Fibroblast of peridontal ligament (primary cell): ENCODE results near the gene C1QC.

Experiments
- DNase-seq: peaks from one replicate; pipeline ENCODE4 v3.0.0-alpha.2; 2010; ENCODE audit errors: extremely low read depth

C1QC gene

DNA sequence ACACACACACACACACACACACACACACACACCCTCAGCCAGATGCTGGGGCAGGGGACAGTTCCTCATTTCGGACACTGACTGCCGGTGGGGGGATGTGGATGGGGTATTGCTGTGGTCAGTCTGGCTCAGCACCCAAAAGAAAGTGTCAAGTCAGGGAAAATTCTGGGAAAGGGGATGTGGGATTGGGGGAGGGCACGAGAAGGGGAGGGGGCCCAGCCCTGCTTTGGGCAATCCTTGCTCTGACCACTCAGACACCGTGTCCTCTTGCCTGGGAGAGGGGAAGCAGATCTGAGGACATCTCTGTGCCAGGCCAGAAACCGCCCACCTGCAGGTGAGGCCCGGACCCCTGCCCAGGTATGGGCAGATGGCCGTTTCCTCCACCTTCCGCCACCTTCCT lies at the start of gene C1QC:
Gene C1QC (plus strand): TSS at position 253 of the 400 bp plus-strand sequence. CDS start 391 bp downstream, outside the sequence.
- DNase-seq: no peak

DNA sequence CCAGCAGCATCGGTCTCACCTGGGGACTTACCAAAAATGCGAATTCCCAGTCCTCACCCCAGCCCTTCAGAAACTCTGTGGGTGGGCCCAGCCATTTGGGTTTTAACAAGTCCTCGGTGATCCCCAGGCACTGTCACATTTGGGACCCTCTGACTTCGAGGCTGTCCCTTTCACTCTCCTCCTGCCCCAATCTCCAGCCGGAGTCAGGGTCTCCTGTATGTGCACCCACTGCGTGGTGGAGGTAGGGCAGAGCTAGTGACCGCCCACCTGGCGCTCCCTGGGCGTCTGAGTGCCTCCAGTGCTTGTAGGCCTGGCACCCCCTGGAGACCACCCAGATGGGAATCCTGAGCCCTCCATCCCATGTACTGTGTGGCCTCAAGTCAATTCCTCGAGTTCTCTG lies 49.0 kb upstream of the C1QC start:
- DNase-seq: no peak

DNA sequence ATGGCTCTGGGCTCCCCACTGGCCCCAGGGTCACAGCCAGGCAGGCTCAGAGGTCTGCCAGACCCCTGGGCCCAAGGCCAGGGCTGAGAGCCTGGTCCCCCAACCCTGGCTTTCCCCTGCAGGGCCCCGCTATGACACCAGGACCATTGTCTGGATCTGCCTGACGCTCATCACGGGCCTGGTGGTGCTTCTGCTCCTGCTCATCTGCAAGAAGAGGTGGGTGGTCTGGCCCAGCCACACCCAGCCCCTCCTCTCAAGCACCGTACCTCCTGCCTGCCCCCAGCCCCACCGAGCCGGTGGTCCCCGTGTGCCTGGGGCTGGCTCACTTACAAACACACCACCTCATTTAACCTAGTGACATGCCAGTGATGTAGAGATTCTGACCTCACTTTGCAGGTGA lies 48.3 kb upstream of the C1QC start:
- no peak for DNase-seq

DNA sequence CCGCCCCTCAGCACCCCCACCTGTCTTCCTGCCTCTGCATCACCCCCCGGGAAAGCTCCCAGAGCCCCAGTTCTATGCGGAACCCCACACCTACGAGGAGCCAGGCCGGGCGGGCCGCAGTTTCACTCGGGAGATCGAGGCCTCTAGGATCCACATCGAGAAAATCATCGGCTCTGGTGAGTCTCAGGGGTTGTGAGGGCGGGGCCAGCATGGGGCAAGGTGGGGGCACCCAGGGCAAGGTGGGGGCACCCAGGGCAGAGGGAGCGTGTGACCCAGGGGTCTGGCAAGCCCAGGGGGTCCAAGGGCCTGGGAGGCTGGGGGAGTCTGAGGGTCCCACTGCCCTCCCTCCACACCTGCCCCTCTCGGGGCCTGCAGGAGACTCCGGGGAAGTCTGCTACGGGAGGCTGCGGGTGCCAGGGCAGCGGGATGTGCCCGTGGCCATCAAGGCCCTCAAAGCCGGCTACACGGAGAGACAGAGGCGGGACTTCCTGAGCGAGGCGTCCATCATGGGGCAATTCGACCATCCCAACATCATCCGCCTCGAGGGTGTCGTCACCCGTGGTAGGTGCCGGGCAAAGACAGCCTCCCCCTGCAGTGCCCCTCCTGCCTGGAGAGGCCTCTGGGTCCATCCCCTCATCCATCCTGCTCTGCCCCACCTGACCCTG lies 46.0 kb upstream of the C1QC start:
- no peak for DNase-seq

DNA sequence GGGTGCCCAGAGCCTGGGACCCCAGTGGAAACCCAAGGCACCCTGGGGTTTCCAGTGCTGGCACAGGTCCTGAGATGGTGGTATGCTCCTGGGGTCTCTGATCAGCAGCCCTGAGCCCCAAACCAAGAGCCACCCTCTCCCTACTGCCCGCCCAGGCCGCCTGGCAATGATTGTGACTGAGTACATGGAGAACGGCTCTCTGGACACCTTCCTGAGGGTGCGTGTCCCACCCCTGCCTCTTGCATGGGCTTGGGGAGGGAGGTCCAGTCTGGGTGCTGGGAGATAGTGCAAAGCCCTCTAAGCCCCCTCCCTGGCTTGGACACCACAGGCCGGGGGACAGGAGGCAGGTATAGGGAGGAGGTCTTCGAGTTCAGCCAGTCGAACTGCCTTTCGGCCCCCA lies 45.4 kb upstream of the C1QC start:
- DNase-seq: no peak

DNA sequence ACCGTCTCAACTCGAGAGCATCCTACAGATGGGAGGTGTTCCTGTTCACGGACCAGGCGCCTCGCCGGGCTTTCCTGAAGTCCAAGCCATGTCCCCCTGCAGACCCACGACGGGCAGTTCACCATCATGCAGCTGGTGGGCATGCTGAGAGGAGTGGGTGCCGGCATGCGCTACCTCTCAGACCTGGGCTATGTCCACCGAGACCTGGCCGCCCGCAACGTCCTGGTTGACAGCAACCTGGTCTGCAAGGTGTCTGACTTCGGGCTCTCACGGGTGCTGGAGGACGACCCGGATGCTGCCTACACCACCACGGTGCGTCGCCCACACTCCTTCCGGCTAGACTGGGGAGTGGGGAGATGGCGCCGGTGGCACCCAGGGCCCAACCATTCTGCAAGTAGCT lies 44.7 kb upstream of the C1QC start:
- DNase-seq: no peak

DNA sequence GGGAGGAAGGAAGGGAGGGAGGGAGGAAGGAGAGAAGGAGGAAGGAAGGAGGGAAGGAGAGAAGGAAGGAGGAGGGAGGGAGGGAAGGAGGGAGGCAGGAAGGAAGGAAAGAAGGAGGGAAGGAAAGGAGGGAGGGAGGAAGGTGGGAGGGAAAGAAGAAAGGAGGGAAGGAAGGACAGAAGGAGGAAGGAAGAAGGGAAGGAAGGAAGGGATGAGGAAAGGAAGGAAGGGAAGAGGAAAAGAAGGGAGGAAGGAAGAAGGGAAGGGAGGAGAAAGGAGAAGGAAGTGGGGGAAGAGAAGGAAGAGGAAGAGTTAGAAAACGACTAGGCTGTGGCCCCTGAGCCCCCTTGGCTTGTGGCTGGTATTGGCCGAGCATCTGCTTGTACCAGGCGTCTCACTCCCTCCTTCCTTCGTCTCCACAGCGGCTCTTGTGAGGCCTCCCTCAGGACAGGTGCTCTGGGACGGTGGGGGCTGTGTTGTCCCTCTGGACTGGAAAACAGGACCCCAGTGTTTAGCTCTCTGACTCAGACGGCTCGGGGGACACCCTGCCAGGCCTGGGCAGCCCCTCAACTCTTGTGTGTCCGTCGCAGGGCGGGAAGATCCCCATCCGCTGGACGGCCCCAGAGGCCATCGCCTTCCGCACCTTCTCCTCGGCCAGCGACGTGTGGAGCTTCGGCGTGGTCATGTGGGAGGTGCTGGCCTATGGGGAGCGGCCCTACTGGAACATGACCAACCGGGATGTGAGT lies 43.2 kb upstream of the C1QC start:
- no peak for DNase-seq

DNA sequence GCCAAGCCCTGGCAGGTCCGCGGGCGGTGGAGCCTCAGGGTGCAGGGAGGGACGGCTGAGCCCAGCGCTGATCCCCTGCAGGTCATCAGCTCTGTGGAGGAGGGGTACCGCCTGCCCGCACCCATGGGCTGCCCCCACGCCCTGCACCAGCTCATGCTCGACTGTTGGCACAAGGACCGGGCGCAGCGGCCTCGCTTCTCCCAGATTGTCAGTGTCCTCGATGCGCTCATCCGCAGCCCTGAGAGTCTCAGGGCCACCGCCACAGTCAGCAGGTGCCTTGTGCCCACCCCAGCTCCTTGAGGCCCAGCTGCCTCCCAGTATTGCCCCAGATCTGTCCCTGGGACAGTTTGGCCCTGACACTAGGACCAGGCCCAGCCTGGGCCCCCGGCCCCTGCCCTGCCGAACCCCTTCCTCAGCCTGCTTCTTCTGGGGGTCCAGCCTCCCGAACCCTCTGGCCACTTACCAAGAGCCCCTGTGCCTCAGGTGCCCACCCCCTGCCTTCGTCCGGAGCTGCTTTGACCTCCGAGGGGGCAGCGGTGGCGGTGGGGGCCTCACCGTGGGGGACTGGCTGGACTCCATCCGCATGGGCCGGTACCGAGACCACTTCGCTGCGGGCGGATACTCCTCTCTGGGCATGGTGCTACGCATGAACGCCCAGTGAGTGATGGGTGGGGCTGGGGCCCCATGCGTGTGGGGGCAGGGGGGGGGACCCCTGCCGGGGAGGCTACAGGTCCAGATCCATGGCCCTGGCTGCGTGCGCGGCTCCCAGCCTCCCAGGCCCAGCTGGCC lies 42.4 kb upstream of the C1QC start:
- no peak for DNase-seq

DNA sequence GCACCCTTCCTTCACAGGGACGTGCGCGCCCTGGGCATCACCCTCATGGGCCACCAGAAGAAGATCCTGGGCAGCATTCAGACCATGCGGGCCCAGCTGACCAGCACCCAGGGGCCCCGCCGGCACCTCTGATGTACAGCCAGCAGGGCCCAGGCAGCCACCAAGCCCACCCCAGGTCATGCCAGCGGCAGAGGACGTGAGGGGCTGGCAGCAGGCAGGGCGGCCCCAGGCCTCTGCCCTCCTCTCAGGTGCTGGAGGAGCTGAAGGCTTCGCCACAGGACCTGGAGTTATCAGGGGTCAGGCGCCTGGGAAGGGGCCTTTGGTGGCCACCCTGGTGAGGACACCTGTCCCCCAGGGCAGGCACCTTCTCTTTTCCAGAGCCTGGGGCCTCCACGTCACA lies 41.8 kb upstream of the C1QC start:
- DNase-seq: no peak

DNA sequence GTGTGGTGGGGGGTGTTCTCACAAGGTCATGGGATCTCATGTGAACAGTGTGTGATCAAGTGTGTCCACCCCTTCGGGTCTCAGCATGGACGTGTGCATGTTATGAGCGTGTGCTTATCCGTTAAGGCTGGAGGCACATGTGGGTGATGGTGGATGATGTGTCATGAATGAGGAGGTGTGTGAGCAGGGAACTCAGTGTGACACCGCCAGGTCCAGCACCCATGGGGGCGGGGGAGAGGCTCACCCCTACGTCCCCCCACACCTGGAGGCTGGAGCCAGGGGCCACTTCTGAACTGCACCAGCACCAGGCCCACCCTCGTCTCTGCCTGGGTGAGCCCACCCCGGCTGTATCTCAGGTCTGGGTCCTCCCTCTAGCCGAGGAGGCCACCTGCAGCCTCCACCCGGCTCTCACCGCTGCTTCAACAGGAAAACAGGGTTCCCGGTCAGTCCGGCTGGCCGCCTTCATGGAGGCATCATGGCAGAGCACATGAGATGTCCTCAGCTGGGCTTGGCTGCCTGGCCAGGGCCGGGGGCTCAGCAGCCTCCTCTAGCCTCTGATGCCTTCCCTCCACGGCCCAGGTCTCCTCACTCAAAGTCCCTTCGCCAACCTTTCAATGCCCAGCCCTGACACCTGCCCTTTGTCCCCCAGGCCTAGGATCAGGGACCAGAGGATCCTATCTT lies 41.2 kb upstream of the C1QC start:
- no peak for DNase-seq

DNA sequence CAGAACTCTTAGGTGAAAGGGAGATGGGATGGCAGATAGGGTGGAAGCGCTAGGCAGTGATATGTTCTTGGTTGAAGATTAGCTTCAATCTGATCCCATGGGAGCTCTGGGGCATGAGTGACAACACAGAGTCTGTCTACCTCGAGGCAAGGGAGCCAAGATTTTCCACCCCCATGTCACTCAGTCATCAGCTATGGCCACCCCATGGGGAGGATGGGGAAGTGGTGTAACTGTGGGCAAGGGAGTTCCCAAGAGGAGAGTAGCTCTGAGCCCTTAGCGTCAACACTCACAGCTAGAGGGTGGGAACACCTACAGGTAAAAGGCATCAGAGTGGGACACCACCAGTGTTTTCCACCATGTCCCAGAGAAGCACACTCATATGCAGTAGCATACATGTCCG lies 37.3 kb upstream of the C1QC start:
- DNase-seq: no peak

DNA sequence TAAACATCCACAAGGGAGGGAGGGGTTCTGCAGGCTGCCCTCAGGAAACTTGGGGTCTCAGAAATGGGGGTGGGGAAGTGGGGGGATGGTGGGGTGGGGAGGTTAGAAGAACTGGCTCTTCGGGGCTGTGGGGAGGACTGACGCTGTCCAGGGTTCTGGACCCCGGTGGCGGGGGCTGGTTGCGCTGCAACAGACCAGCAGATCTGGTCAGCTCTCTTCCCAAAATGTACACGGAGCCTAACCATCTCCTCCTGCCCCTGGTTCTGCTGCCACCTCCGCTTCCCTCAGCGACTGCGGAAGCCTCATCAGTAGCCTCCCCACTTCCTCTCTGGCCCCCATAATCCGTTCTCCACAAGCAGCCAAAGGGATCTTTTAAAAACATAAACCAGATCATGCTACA lies 36.3 kb upstream of the C1QC start:
- DNase-seq: no peak

DNA sequence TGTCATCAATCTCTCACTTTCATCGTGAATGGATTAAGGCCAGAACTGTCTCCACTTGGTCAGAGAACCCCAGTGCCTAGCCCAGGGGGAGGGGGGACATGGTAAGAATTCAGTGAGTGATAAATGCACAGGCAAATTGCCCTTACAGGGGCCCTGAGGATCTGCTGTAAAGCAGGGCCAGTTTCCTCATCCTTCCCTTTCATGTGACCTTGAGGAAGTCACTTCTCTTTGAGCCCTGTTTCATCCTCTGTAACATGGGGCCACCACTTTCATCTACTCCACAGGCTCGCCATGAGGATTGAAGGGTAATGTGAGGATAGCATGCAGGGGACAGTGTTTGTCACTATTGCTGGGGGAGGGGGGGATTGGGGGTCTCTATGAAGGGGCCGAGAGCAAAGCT lies 35.1 kb upstream of the C1QC start:
- no peak for DNase-seq

DNA sequence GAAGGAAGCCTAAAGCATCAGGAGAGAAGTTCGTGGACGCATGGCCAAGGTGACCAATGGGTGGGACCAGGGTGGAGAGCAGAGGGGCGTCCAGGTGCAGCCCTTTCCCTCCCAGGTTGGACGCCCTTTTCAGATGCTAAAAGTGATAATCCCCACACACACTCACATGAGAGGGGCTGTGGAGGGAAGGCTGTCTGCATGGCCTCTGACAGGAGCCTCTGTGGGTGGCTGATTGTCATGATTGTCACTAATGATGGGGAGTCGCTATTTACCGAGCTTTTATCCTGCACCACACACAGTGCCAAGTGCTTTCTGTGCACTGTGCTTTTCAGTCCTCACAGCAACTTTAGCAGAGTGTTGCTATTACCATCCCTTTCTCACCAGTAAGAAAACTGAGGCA lies 34.1 kb upstream of the C1QC start:
- DNase-seq: no peak

DNA sequence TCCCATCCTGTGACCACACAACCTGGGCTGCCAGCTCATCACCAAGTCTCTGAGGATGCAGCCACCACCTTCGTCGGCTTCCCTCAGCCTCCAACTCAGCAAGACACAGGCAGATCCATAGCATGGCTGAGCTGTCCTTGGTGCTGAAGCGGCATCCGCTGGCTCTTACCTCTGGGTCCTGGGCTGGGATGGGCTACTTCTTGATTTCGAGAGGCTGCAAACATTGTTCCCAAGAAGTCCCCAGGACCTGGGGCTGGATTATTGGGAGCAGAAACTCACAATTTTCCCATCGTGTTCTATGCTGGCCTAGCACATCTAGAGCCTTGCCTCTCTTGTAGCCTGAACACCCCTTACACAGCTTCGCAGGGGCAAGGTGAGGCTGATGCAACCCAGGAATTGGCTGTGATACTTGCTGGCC lies 31.9 kb upstream of the C1QC start:
- DNase-seq: peak; percentile 51

DNA sequence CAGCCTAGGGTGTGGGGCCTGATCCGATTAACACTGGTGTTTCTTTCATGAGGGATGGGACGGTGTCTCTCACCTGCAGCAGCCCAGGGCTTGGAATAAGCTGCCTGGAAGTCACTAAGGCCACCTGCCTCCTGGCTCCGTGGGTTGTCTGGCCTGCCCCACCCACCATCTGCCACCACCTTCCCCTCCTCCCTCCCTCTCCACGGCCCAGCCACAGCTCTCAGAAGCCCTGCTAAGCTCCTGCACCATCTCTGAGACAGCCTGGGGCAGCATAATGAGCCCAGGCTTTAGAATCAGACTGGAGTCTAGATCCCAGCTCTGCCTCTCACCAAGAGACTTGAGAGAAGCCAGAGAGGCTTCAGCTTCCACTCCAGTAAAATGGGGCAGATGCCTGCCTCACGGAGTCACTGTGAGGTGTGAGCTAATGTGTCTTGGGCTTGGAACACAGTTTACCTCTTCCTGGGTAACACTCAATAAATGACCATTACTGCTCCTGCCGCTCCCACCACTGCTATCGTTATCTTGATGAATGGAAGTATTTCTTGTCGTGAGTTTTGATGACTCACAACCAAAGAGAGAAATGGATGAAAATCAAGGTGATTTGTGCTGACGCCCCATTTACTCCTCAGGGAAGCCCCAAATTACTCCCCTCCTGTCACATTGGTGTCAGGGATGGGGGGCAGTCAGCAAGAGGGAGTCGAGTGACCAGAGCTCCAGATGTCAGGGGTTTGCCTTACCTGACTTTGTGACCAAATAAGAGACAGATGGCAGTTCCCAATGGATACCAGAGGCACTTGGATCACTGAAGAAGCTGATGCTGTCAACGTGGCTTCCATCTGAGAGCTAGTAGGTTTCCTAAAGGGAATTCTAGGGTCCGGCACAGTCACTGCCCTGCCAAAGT lies 30.5 kb upstream of the C1QC start:
- DNase-seq: no peak

DNA sequence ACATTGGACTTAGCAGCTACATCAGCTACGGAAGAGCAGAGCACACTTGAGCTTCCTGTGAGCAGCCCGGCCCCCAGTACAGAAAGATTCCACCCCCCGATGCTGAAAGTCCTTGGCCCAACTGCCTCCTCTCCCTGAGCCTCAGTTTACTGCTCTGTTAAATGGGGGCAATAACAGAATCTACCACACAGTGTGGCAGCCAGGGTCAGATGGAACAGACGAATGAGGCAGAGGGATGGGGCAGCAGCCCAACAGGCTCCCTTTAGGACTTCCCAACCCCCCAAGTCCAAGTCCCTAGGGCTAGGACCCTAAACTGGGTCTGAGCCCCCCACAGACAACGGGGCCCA lies 29.9 kb upstream of the C1QC start:
- DNase-seq: no peak

DNA sequence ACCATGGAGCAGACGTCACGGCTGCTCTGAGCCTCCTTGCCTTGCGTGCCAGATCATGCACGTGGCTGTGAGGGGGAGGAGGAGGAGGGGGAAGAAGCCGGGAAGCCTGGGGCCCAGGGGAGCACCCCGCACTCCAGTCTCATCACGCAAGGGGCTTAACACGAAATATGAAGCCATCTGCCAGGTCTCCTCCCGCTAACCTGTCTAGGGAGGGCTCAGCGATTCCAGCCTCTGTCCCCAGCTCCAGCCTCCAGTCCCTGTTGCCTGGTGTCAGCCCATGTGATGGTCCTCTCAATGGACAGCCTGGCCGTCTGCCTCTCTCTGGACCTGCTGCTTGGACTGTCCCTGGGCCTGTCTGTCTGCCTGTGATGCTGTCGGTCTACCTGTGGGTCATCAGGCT lies 29.5 kb upstream of the C1QC start:
- no peak for DNase-seq

DNA sequence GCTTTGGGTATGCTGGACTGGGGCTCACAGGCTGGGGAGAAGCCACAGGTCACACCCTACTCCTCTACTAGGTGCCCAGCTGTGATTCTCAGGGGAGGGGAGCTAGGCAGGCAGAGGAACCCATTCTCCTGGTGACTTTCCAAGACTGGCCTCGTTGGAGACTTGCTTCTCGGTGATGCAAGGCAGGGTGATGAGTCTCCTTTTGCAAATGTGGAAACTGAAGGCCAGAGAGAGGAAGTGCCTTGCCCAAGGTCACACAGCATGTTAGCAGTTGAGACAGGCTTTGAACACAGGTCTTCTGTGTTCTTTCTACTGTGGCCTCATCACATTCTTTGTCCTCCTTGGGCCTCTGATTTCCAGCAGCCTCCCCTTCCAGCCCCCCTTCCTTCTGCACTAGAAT lies 27.5 kb upstream of the C1QC start:
- DNase-seq: no peak

DNA sequence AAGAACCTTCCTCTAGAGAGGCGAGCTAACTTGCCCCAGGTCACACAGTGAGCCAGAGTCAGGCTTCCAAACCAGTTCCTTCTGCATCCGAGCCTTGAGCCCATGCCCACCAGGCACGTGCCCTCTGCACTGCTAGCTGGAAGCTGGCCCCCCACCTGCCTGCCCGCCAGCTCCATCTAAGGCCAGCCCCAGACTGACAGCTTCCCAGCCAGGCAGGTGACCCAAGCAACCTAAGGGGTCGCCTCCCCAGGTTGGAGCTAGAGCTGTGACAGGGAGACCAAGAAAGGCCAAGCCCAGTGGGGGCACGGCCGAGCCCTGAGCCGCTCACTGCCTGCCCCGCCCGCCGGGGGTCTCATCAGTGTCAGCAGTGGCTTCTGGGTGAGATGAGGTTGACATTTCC lies 26.9 kb upstream of the C1QC start:
- DNase-seq: no peak

DNA sequence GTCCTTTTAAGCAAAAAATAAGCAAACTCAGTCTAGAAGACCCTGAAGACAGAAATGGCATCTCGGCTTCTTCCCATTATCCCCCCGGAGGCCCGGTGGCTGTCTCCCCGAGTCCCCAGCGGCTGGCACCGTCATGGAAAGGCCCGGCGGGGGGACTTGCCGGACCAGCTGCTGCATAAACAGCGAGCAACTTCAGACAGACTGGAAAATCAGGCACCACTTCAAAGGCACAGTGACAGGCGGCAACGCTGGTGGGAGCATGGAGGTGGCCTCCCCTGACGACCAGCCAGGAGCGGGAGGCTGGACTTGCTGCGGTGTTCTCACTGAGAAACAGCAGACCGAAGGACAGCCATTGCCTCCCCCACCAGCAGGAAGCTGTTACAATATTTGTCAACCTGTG lies 25.4 kb upstream of the C1QC start:
- DNase-seq: no peak
